ENCODE measurements around the gene EXTL2. TPM values are rescaled to one million over a fixed set of nuclear protein-coding genes. Genes with fewer than 3 reads are reported as not detected.
"Not testable (repeated sequence)": the region's sequence is repeated elsewhere in the genome, so short reads cannot be mapped to it uniquely, and the experiment has no call there.

The EXTL2 gene
- total RNA-seq, 1 donor from 2014 or later, result 73.3 TPM

- Mint-ChIP-seq H3K36me3 (no peaks in the 10 kb centered on the region), H3K4me3 (no peak overlapping the region), H3K9me3 (peaks cover 3% of the 10 kb centered on the region), H3K4me1 (peaks cover 9% of the 10 kb centered on the region), H3K27ac (peak overlapping the region; percentile 36), H3K27me3 (ENCODE audit: insufficient read depth, low read depth) (no peaks in the 10 kb centered on the region)
- DNase-seq (ENCODE audit: low spot score), result peak; percentile 13
- Histone ChIP-seq H3K9ac (no peak overlapping the region), H3K4me3 (no peak overlapping the region), H2AFZ (replicated peaks) (peak overlapping the region; percentile 12), H3K36me3 (no peaks in the 10 kb centered on the region), H4K20me1 (ENCODE audit: low read depth) (no peaks in the 10 kb centered on the region), H3K27me3 (no peaks in the 10 kb centered on the region), H3K4me1 (peaks cover 6% of the 10 kb centered on the region), H3K4me2 (peak overlapping the region; percentile 17), H3K27ac (no peak overlapping the region), H3K79me2 (ENCODE audit: low read depth) (no peaks in the 10 kb centered on the region), H3K9me3 (ENCODE audit: low read depth) (no peaks in the 10 kb centered on the region), H3F3A (ENCODE audit: low read depth) (no peaks in the 10 kb centered on the region)
- TF ChIP-seq EZH2 (IDR thresholded peaks at IDR 0.05) (no peak), CTCF (IDR thresholded peaks at IDR 0.05) (no peak), EZH2phosphoT487 (IDR thresholded peaks at IDR 0.05) (no peak)
These were observed 34.1 kb downstream of the EXTL2 start for GRCh38 chr1:100860397-100860991.

GRCh38 chr1:100855116-100855515 is 39.5 kb downstream of the EXTL2 start:
- H3K36me3 Mint-ChIP-seq; H4K20me1 ChIP-seq (ENCODE audit: low read depth); H3K9me3 Mint-ChIP-seq; H3K79me2 ChIP-seq (ENCODE audit: low read depth); H3K27me3 ChIP-seq; H3K4me1 ChIP-seq; H2AFZ ChIP-seq (replicated peaks); H3K27me3 Mint-ChIP-seq (ENCODE audit: insufficient read depth, low read depth); H3K4me3 ChIP-seq; H3K36me3 ChIP-seq; H3K4me1 Mint-ChIP-seq; H3K27ac ChIP-seq; H3K9ac ChIP-seq; H3K4me3 Mint-ChIP-seq; H3K9me3 ChIP-seq (ENCODE audit: low read depth); H3F3A ChIP-seq (ENCODE audit: low read depth); H3K4me2 ChIP-seq; H3K27ac Mint-ChIP-seq; DNase-seq (ENCODE audit: low spot score): not testable (repeated sequence)

GRCh38 chr1:100852976-100853375 is 41.7 kb downstream of the EXTL2 start:
- H3K9me3 Mint-ChIP-seq, result peaks cover 5% of the 10 kb centered on the region
- peaks cover 2% of the 10 kb centered on the region for H3K4me1 ChIP-seq
- no peak overlapping the region for H3K4me3 Mint-ChIP-seq
- H3K9me3 ChIP-seq (ENCODE audit: low read depth), result no peaks in the 10 kb centered on the region
- no peak overlapping the region for H3K4me2 ChIP-seq
- no peak overlapping the region for H3K27ac ChIP-seq
- H3K27me3 ChIP-seq, result no peaks in the 10 kb centered on the region
- no peaks in the 10 kb centered on the region for H3K36me3 ChIP-seq
- no peak overlapping the region for H3K9ac ChIP-seq
- no peak for DNase-seq (ENCODE audit: low spot score)
- H3K36me3 Mint-ChIP-seq, result no peaks in the 10 kb centered on the region
- H3F3A ChIP-seq (ENCODE audit: low read depth), result no peaks in the 10 kb centered on the region
- H3K27me3 Mint-ChIP-seq (ENCODE audit: insufficient read depth, low read depth), result no peaks in the 10 kb centered on the region
- no peaks in the 10 kb centered on the region for H3K79me2 ChIP-seq (ENCODE audit: low read depth)
- H3K27ac Mint-ChIP-seq, result no peak overlapping the region
- H3K4me1 Mint-ChIP-seq, result no peaks in the 10 kb centered on the region
- no peak overlapping the region for H2AFZ ChIP-seq (replicated peaks)
- no peaks in the 10 kb centered on the region for H4K20me1 ChIP-seq (ENCODE audit: low read depth)
- H3K4me3 ChIP-seq, result no peak overlapping the region
- TF ChIP-seq CTCF (IDR thresholded peaks at IDR 0.05), result no peak
- no peak for TF ChIP-seq EZH2 (IDR thresholded peaks at IDR 0.05)
- TF ChIP-seq EZH2phosphoT487 (IDR thresholded peaks at IDR 0.05), result no peak

- Histone ChIP-seq H2AFZ (replicated peaks) (no peak overlapping the region), H3K9ac (no peak overlapping the region), H3K4me1 (peaks cover 13% of the 10 kb centered on the region), H3K36me3 (no peaks in the 10 kb centered on the region), H4K20me1 (ENCODE audit: low read depth) (no peaks in the 10 kb centered on the region), H3K9me3 (ENCODE audit: low read depth) (no peaks in the 10 kb centered on the region), H3K4me2 (no peak overlapping the region), H3F3A (ENCODE audit: low read depth) (no peaks in the 10 kb centered on the region), H3K27ac (no peak overlapping the region), H3K4me3 (no peak overlapping the region), H3K27me3 (no peaks in the 10 kb centered on the region), H3K79me2 (ENCODE audit: low read depth) (no peaks in the 10 kb centered on the region)
- Mint-ChIP-seq H3K36me3 (no peaks in the 10 kb centered on the region), H3K4me1 (peaks cover 6% of the 10 kb centered on the region), H3K27ac (no peak overlapping the region), H3K27me3 (ENCODE audit: insufficient read depth, low read depth) (no peaks in the 10 kb centered on the region), H3K4me3 (no peak overlapping the region), H3K9me3 (peaks cover 5% of the 10 kb centered on the region)
- DNase-seq (ENCODE audit: low spot score), result no peak
- no peak for TF ChIP-seq EZH2 (IDR thresholded peaks at IDR 0.05)
- no peak for TF ChIP-seq CTCF (IDR thresholded peaks at IDR 0.05)
- TF ChIP-seq EZH2phosphoT487 (IDR thresholded peaks at IDR 0.05), result no peak
These were observed 42.9 kb downstream of the EXTL2 start for GRCh38 chr1:100851726-100852125.

Measured in neural progenitor cell (in vitro differentiated cells).